HG03097 (cell line): ENCODE measurements around the gene STIMATE.

Experiments used
- ATAC-seq: cut with Tn5 transposase; IDR thresholded peaks from one replicate; pipeline ENCODE4 v1.9.1; 2021; ENCODE audit not compliant: unreplicated experiment, low FRiP score

STIMATE gene

GRCh38 chr3:52895418-52895817, 1.9 kb downstream of the STIMATE start:
- ATAC-seq, result no peak

- no peak for ATAC-seq
Observed at GRCh38 chr3:52894756-52895155, 2.6 kb downstream of the STIMATE start.

- ATAC-seq, result no peak
Observed at GRCh38 chr3:52893723-52894122, 3.6 kb downstream of the STIMATE start.

- no peak for ATAC-seq
Observed at GRCh38 chr3:52892625-52893311, 4.6 kb downstream of the STIMATE start.

GRCh38 chr3:52892290-52892624, 5.1 kb downstream of the STIMATE start:
- no peak for ATAC-seq

GRCh38 chr3:52891615-52892081, 5.7 kb downstream of the STIMATE start:
- no peak for ATAC-seq

GRCh38 chr3:52891164-52891563, 6.2 kb downstream of the STIMATE start:
- no peak for ATAC-seq

- ATAC-seq, result no peak
Observed at GRCh38 chr3:52890735-52891134, 6.6 kb downstream of the STIMATE start.

GRCh38 chr3:52889901-52890300, 7.4 kb downstream of the STIMATE start:
- no peak for ATAC-seq

- no peak for ATAC-seq
Observed at GRCh38 chr3:52887166-52887565, 10.2 kb downstream of the STIMATE start.

- ATAC-seq, result no peak
Observed at GRCh38 chr3:52886049-52886730, 11.2 kb downstream of the STIMATE start.

GRCh38 chr3:52882377-52882776, 15.0 kb downstream of the STIMATE start:
- ATAC-seq, result no peak

GRCh38 chr3:52881871-52882270, 15.5 kb downstream of the STIMATE start:
- no peak for ATAC-seq

- no peak for ATAC-seq
Observed at GRCh38 chr3:52880474-52880873, 16.9 kb downstream of the STIMATE start.

- ATAC-seq, result no peak
Observed at GRCh38 chr3:52880047-52880446, 17.3 kb downstream of the STIMATE start.

GRCh38 chr3:52879581-52879980, 17.8 kb downstream of the STIMATE start:
- no peak for ATAC-seq

- no peak for ATAC-seq
Observed at GRCh38 chr3:52879090-52879489, 18.3 kb downstream of the STIMATE start.

GRCh38 chr3:52877085-52877484, 20.3 kb downstream of the STIMATE start:
- ATAC-seq, result no peak

GRCh38 chr3:52874864-52875587, 22.3 kb downstream of the STIMATE start:
- ATAC-seq, result no peak

GRCh38 chr3:52874160-52874701, 23.1 kb downstream of the STIMATE start:
- no peak for ATAC-seq

- no peak for ATAC-seq
Observed at GRCh38 chr3:52873433-52874159, 23.8 kb downstream of the STIMATE start.
